Measurements from ENCODE around the gene PCOLCE2.

- TF ChIP-seq CTCF (IDR thresholded peaks at IDR 0.05; ENCODE audit: low read depth, low read length), result no peak
- TF ChIP-seq EZH2phosphoT487 (IDR thresholded peaks at IDR 0.05; ENCODE audit: low read depth), result no peak
Observed at GRCh38 chr3:142909282-142909681, 20.4 kb upstream of the PCOLCE2 start.

Measured in OCI-LY3 (cell line).